HepG2 (cell line): ENCODE measurements around the gene MARCHF9. TPM values are rescaled to one million over a fixed set of nuclear protein-coding genes. Genes with fewer than 3 reads are reported as not detected.

ENCODE experiments used
- ARNT ChIP-seq: fragments of 450-650 bp; IDR thresholded peaks from 2 replicates; pipeline ENCODE4 v1.6.1; 2017
- BHLHE40 ChIP-seq: IDR thresholded peaks from 2 replicates; pipeline ENCODE4 v1.6.1; 2011; ENCODE audit warnings: low read length, improper control_type of control experiment
- CREM ChIP-seq, 2 experiments: sonication (generic) in 1 of 2; formaldehyde crosslinking in 1 of 2; IDR thresholded peaks; 2 replicates each; pipeline versions ENCODE4 v1.4.0 to v1.6.1; 2016 to 2020; ENCODE audit warnings: antibody characterized with exemption in 1 of 2, mild to moderate bottlenecking in 1 of 2, missing genetic modification reagents in 1 of 2
- DPF2 ChIP-seq: sonication (generic); formaldehyde crosslinking; IDR thresholded peaks from 2 replicates; pipeline ENCODE4 v1.4.0; 2020; ENCODE audit warnings: mild to moderate bottlenecking, low read depth, missing genetic modification reagents, borderline replicate concordance
- FIP1L1 ChIP-seq: fragments of 200-400 bp; formaldehyde crosslinking; IDR thresholded peaks from 2 replicates; pipeline ENCODE4 v1.6.1; 2018; ENCODE audit warnings: low read depth, mild to moderate bottlenecking, low read length, moderate library complexity, borderline replicate concordance; ENCODE audit not compliant: insufficient read depth
- HDAC6 ChIP-seq: fragments of 200-600 bp; sonication (generic); IDR thresholded peaks from 2 replicates; pipeline ENCODE4 v1.7.0; 2017; ENCODE audit warnings: mild to moderate bottlenecking, antibody characterized with exemption, low read length, low read depth
- JUN ChIP-seq: sonication (generic); formaldehyde crosslinking; IDR thresholded peaks from 2 replicates; pipeline ENCODE4 v1.4.0; 2020; ENCODE audit warnings: mild to moderate bottlenecking, missing genetic modification reagents
- NFE2L2 ChIP-seq: fragments of 150-350 bp; IDR thresholded peaks from 2 replicates; pipeline ENCODE4 v1.6.1; 2014; ENCODE audit warnings: low read length
- RFX5 ChIP-seq: IDR thresholded peaks from 2 replicates; pipeline ENCODE4 v1.6.1; 2011; ENCODE audit warnings: low read depth, low read length, improper control_type of control experiment
- SMC3 ChIP-seq: IDR thresholded peaks from 2 replicates; pipeline ENCODE4 v1.6.1; 2011; ENCODE audit warnings: low read length, improper control_type of control experiment
- SP2 ChIP-seq: sonication (generic); formaldehyde crosslinking; IDR thresholded peaks from 2 replicates; pipeline ENCODE4 v1.5.1; 2020; ENCODE audit warnings: mild to moderate bottlenecking, missing genetic modification reagents
- TP53 ChIP-seq: sonication (generic); formaldehyde crosslinking; conservative IDR thresholded peaks from 2 replicates; pipeline ENCODE4 v1.4.0; 2020; ENCODE audit warnings: missing genetic modification reagents
- ZNF224 ChIP-seq: sonication (generic); formaldehyde crosslinking; IDR thresholded peaks from 2 replicates; pipeline ENCODE4 v1.5.0; 2020; ENCODE audit warnings: mild to moderate bottlenecking, missing genetic modification reagents
- ZNF468 ChIP-seq: sonication (generic); formaldehyde crosslinking; IDR thresholded peaks from 2 replicates; pipeline ENCODE4 v1.8.0; 2022; ENCODE audit warnings: mild to moderate bottlenecking, moderate library complexity, missing genetic modification reagents
- ZNF567 ChIP-seq: sonication (generic); formaldehyde crosslinking; IDR thresholded peaks from 2 replicates; pipeline ENCODE4 v1.8.1; 2023; ENCODE audit warnings: mild to moderate bottlenecking, missing genetic modification reagents, borderline replicate concordance
- ZNF619 ChIP-seq: sonication (generic); formaldehyde crosslinking; IDR thresholded peaks from 2 replicates; pipeline ENCODE4 v1.4.0; 2020; ENCODE audit warnings: mild to moderate bottlenecking, missing genetic modification reagents
- ZNF672 ChIP-seq: sonication (generic); formaldehyde crosslinking; IDR thresholded peaks from 2 replicates; pipeline ENCODE4 v1.8.1; 2022; ENCODE audit warnings: missing genetic modification reagents
- polyA plus RNA-seq, 8 experiments: library from polyadenylated mRNA; depleted of rRNA in 3 of 8; stranded (reverse) in 7 of 8; unstranded in 1 of 8; fragments of >200 nt; fragmentation: Illumina TruSeq in 4 of 8; extraction: Trizol in 4 of 8; gene quantifications; 2 replicates each; pipeline versions ENCODE4 v1.2.1 to v1.2.3, GENCODE V29; 2011 to 2016; ENCODE audit warnings: low read depth in 4 of 8, missing spikeins in 1 of 8, mixed read lengths in 1 of 8; ENCODE audit not compliant: insufficient read depth in 1 of 8
- total RNA-seq, 5 experiments: library from RNA; depleted of rRNA; stranded (reverse); fragments of >200 nt; fragmentation: Illumina TruSeq; extraction: Trizol; gene quantifications; 2 replicates each; pipeline ENCODE4 v1.2.3, GENCODE V29; 2016; ENCODE audit warnings: low read depth in 1 of 5
- TF ChIP-seq, protein P1 (sequence below): sonication (generic); formaldehyde crosslinking; IDR thresholded peaks from 2 replicates; pipeline ENCODE4 v1.5.0; 2020; ENCODE audit warnings: mild to moderate bottlenecking, missing genetic modification reagents, borderline replicate concordance
- TF ChIP-seq, protein P2 (sequence below): sonication (generic); formaldehyde crosslinking; IDR thresholded peaks from 2 replicates; pipeline ENCODE4 v1.4.0; 2020; ENCODE audit warnings: missing genetic modification reagents, mild to moderate bottlenecking, borderline replicate concordance
- TF ChIP-seq, protein P3 (sequence below): sonication (generic); formaldehyde crosslinking; IDR thresholded peaks from 2 replicates; pipeline ENCODE4 v1.4.0; 2020; ENCODE audit warnings: mild to moderate bottlenecking, low read depth, missing genetic modification reagents
- TF ChIP-seq, protein P4 (sequence below): sonication (generic); formaldehyde crosslinking; IDR thresholded peaks from 2 replicates; pipeline ENCODE4 v1.8.1; 2023; ENCODE audit warnings: missing genetic modification reagents, mild to moderate bottlenecking, borderline replicate concordance

MARCHF9 gene
- total and polyA plus RNA-seq, 2 of the 13 experiments (the other 11 are each of a cell fraction or from before 2014, with no cell fraction given): 5.7 to 9.6 TPM

DNA sequence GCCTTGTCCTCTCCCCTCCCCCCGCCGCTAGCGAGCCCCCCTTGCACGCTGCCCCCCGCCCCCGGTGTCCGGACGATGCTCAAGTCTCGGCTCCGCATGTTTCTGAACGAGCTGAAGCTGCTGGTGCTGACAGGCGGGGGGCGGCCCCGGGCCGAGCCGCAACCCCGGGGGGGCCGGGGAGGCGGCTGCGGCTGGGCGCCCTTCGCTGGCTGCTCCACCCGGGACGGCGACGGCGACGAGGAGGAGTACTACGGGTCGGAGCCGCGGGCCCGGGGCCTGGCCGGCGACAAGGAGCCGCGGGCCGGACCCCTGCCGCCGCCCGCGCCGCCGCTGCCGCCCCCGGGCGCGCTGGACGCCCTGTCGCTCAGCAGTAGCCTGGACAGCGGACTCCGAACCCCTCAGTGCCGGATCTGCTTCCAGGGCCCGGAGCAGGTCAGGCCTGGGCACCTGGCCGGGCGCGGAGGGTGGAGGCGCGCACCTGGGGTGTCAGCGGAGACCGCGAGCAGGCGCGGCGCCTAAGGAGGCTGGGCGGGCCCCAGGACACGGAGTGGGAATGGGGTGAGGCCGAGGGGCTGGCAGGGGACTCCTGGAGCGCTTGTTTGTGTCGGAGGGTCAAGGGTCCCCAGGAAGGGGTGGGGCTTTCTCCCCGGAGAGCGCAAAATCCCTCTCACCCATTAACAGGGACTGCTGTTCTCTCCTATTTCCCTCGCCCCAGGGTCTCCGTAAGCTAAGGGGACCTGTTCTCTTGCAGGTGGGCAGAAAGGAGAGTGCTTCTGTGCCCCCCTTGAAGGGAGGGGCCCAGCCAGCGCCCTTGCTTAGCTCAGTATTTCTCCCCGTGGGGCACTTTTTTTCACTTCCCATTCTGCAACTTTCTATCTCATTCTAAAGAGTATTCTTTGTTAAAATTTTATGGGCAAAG lies 810 bp downstream of the MARCHF9 start (continued):
- TF ChIP-seq, protein P1, sequence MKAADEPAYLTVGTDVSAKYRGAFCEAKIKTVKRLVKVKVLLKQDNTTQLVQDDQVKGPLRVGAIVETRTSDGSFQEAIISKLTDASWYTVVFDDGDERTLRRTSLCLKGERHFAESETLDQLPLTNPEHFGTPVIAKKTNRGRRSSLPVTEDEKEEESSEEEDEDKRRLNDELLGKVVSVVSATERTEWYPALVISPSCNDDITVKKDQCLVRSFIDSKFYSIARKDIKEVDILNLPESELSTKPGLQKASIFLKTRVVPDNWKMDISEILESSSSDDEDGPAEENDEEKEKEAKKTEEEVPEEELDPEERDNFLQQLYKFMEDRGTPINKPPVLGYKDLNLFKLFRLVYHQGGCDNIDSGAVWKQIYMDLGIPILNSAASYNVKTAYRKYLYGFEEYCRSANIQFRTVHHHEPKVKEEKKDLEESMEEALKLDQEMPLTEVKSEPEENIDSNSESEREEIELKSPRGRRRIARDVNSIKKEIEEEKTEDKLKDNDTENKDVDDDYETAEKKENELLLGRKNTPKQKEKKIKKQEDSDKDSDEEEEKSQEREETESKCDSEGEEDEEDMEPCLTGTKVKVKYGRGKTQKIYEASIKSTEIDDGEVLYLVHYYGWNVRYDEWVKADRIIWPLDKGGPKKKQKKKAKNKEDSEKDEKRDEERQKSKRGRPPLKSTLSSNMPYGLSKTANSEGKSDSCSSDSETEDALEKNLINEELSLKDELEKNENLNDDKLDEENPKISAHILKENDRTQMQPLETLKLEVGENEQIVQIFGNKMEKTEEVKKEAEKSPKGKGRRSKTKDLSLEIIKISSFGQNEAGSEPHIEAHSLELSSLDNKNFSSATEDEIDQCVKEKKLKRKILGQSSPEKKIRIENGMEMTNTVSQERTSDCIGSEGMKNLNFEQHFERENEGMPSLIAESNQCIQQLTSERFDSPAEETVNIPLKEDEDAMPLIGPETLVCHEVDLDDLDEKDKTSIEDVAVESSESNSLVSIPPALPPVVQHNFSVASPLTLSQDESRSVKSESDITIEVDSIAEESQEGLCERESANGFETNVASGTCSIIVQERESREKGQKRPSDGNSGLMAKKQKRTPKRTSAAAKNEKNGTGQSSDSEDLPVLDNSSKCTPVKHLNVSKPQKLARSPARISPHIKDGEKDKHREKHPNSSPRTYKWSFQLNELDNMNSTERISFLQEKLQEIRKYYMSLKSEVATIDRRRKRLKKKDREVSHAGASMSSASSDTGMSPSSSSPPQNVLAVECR (CRISPR knock-in tag): peak; percentile 78
- TF ChIP-seq HDAC6: no peak
- TF ChIP-seq RFX5: no peak
- TF ChIP-seq, protein P2, sequence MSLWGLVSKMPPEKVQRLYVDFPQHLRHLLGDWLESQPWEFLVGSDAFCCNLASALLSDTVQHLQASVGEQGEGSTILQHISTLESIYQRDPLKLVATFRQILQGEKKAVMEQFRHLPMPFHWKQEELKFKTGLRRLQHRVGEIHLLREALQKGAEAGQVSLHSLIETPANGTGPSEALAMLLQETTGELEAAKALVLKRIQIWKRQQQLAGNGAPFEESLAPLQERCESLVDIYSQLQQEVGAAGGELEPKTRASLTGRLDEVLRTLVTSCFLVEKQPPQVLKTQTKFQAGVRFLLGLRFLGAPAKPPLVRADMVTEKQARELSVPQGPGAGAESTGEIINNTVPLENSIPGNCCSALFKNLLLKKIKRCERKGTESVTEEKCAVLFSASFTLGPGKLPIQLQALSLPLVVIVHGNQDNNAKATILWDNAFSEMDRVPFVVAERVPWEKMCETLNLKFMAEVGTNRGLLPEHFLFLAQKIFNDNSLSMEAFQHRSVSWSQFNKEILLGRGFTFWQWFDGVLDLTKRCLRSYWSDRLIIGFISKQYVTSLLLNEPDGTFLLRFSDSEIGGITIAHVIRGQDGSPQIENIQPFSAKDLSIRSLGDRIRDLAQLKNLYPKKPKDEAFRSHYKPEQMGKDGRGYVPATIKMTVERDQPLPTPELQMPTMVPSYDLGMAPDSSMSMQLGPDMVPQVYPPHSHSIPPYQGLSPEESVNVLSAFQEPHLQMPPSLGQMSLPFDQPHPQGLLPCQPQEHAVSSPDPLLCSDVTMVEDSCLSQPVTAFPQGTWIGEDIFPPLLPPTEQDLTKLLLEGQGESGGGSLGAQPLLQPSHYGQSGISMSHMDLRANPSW (CRISPR knock-in tag): no peak
- TF ChIP-seq DPF2 (CRISPR knock-in tag): no peak
- TF ChIP-seq, protein P3, sequence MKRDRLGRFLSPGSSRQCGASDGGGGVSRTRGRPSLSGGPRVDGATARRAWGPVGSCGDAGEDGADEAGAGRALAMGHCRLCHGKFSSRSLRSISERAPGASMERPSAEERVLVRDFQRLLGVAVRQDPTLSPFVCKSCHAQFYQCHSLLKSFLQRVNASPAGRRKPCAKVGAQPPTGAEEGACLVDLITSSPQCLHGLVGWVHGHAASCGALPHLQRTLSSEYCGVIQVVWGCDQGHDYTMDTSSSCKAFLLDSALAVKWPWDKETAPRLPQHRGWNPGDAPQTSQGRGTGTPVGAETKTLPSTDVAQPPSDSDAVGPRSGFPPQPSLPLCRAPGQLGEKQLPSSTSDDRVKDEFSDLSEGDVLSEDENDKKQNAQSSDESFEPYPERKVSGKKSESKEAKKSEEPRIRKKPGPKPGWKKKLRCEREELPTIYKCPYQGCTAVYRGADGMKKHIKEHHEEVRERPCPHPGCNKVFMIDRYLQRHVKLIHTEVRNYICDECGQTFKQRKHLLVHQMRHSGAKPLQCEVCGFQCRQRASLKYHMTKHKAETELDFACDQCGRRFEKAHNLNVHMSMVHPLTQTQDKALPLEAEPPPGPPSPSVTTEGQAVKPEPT (CRISPR knock-in tag): no peak
- TF ChIP-seq ZNF567 (CRISPR knock-in tag): no peak
- TF ChIP-seq NFE2L2: no peak
- no peak for TF ChIP-seq ARNT
- no peak for TF ChIP-seq CREM (IDR thresholded peaks at IDR 0.05)
- TF ChIP-seq CREM (CRISPR knock-in tag; IDR thresholded peaks at IDR 0.05): no peak
- no peak for TF ChIP-seq ZNF619
- no peak for TF ChIP-seq FIP1L1
- no peak for TF ChIP-seq ZNF468 (CRISPR knock-in tag)
- TF ChIP-seq TP53: no peak
- no peak for TF ChIP-seq ZNF672 (CRISPR knock-in tag)
- no peak for TF ChIP-seq JUN
- no peak for TF ChIP-seq SP2 (CRISPR knock-in tag)
- TF ChIP-seq, protein P4, sequence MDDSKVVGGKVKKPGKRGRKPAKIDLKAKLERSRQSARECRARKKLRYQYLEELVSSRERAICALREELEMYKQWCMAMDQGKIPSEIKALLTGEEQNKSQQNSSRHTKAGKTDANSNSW (CRISPR knock-in tag): no peak
- TF ChIP-seq SMC3: no peak
- no peak for TF ChIP-seq BHLHE40
- TF ChIP-seq ZNF224: no peak
